AG09319 (cell line): Measurements from ENCODE around the gene BLTP3A.
"Not testable (repeated sequence)": the region's sequence is repeated elsewhere in the genome, so short reads cannot be mapped to it uniquely, and the experiment has no call there.

Experiments
- DNase-seq: peaks from one replicate; pipeline ENCODE4 v3.0.0-alpha.2; 2010; ENCODE audit warnings: low read depth; ENCODE audit errors: extremely low read depth
- TF ChIP-seq, protein P1 (sequence below): IDR thresholded peaks from 2 replicates; pipeline ENCODE4 v1.5.1; 2011; ENCODE audit warnings: low read depth, mild to moderate bottlenecking, inconsistent platforms, low read length, moderate library complexity

The BLTP3A gene

DNA sequence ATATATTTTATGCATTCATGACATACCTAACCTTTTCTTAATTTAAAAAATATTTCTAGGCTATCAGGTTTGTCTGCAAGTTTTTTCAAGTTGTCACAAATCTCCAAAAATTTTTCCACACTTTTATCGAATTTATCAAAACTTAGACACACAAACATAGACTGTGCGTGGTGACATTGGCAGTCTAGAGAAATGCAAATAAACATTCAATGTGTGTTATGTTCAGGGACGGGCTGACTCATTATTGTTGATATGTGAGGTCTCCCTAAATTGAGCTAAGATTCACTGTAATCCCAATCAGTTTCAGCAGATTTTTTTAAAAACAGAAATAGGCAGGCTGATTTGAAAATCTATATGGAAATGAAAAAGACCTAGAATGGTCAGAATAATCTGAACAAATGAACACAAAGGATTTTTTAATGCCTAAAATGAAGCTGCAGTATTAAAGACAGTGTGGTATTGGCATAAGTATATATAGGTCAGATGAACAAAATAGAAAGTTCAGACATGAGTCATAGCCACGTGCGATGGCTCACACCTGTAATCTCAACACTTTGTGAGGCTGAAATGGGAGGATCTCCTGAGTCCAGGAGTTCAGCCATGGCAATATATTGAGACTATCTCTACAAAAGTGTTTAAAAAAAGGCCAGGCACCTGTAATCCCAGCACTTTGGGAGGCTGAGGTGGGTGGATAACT is 19.2 kb downstream of the BLTP3A start:
- TF ChIP-seq, protein P1, sequence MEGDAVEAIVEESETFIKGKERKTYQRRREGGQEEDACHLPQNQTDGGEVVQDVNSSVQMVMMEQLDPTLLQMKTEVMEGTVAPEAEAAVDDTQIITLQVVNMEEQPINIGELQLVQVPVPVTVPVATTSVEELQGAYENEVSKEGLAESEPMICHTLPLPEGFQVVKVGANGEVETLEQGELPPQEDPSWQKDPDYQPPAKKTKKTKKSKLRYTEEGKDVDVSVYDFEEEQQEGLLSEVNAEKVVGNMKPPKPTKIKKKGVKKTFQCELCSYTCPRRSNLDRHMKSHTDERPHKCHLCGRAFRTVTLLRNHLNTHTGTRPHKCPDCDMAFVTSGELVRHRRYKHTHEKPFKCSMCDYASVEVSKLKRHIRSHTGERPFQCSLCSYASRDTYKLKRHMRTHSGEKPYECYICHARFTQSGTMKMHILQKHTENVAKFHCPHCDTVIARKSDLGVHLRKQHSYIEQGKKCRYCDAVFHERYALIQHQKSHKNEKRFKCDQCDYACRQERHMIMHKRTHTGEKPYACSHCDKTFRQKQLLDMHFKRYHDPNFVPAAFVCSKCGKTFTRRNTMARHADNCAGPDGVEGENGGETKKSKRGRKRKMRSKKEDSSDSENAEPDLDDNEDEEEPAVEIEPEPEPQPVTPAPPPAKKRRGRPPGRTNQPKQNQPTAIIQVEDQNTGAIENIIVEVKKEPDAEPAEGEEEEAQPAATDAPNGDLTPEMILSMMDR, result no peak
- no peak for DNase-seq

DNA sequence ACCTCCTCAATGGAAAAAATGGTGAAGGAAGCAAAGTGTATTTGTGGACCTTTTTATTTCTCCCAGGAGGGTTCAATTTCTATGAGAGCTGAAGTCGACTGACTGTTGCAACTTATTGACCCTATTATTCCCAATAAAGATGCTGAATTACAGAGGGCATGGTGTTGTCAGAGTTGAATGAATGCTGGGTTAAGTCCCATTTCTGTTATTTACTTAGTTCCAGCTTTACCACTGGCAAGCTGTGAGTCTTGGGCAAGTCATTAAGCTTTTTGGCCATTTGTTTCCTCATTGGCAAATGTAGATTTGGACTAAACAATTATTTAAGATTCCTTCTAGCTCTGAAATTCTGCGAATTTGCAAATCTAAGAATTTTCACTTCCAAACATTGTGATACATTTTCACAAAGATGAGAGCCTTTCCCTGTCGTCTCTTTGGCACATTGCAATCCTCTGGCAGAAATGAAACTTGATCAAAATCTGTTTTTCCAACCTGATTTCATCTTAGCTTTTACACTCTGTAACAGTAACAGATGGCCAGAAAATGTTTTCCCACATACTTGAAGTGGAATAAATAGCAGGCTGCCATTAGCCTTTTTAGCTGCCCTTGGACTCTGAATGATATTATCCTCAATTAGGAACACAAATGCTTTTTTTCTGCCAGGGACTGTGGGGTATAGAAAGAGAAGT is 21.3 kb downstream of the BLTP3A start:
- TF ChIP-seq, protein P1, result no peak
- no peak for DNase-seq

DNA sequence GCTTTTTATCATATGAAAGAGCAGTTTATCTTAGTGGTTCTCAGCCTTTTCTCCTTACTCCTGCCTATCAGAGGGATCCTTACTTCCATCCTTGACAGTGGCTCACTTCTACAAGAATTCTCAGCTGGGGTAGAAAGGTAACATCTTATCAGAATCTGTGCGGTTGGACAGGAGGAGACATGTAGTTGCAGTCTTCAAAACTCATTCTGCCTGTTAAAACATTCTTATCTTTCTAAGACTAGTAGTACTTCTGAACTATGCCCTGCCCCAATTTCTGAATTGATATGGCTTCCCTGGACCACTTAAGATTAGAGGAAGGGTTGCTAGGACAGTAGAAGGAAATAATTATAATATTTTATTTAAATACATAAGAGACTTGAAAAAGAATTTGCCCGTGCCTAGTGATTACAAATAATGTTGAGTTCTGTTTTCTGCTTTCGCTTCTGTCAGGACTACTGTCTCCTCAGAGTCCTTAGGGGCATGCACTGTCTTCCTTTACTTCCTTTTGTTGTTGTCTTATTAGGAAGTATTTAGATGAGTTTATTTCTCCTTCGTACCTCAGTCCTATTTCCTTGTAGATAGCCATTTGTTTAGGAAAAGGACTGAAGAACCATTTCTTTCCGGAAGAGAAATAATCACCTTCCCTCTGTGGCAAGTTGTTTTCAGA is 24.9 kb downstream of the BLTP3A start:
- DNase-seq, result no peak
- TF ChIP-seq, protein P1, result no peak

DNA sequence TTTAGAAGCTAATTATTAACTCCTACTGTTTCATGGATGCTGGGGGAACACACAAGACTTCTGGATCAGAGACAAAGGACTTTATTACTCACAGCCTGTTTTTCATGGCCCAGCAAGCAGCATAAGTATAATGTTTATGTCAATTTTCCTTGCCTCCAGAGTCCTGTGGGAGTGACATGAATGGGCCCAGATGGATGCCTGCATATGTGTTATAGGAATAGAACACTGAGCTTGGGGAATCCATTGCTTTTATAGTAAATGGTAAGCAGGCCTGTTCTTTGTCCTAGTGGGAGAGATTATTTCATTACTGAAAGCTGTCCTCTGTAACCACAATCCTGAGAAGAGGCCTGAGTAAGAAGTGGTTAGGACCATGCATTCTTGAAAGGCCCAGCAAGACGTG is 25.6 kb downstream of the BLTP3A start:
- no peak for DNase-seq
- TF ChIP-seq, protein P1, result no peak

DNA sequence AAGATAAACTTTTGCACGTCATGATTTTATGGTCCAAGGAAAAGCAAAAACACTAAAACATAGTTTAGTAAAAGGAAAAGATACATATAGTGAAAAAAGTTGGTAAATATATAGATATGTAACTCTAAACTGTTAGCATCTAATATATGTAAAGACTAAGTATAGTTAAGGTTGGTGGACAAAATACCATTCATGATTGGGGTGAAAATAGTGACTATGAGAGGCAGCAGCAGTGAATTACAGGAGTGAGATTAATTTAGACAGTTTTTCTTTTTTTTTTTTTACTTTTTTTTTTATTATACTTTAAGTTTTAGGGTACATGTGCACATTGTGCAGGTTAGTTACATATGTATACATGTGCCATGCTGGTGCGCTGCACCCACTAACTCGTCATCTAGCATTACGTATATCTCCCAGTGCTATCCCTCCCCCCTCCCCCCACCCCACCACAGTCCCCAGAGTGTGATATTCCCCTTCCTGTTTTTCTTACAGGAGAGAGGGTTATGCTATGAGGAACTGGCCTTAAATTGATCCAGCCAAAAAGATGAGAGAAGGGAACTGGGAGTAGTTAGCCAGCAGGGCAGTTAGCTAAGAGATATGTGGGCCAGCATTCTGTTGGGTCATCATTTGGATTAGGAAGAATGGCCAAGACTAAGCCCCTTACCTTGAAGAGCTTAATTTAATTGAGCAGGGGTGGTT is 27.1 kb downstream of the BLTP3A start:
- not testable (repeated sequence) for DNase-seq

DNA sequence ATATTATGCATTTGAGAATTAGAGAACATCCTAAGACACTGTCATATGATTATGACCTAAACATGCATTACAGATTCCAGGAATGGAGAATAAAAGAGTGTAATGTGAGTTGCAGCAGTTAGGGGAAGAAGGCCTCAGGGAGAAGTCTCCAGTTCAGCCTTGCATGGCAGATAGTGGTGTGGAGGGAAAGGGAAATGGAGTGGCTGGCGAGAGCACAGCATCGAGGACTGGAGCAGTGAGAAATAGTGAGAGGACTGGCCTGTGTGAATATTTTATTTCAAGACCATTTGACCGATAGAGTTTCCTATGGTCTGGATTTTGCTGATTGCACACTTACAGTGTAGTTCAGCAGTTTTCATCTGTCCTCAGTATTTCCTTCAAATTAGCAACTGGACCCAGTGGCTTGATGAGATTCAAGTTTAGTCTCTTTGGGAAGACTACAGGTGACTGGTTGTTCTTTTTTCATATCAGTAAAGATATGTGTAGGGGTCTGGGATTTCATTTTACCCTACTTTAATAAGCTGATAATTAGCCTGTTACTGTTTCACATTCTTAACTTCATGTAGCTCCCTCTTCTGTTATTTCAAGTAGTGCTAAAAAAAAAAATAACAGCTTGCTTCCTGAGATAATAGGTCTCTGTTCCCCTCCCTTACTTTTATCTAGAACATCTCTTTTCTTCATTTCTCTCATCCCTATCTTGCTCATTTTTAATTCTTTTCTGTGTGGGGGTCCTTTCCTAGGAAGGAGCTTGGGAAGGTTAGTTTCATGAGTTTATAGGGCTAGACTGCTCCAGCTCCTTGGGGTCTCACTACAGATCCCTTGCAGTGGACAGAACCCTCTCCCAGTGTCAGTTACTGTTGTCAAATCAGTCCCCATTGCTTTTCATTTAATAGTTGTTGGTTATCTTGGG is 27.9 kb downstream of the BLTP3A start:
- TF ChIP-seq, protein P1, result no peak
- DNase-seq, result no peak

DNA sequence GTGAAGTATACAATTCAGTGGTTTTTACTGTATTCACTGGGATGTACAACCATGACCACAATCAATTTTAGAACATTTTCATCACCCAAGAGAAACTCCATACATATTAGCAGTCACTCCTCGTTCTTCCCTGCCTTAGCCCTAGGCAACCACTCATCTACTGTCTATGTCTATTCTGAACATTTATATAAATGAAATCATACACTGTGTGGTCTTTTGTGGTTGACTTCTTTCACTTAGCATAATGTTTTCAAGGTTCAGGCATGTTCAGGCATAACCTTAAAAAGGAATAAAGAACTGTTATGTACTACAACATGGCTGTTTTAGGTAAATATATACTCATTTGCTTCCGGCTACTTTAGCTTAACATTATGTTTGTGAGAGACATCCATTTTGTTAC is 37.3 kb downstream of the BLTP3A start:
- TF ChIP-seq, protein P1, result no peak
- DNase-seq, result no peak
